NCI-H2107 (cell line): ENCODE data around the gene MRPS18B.

Source experiments
- DNase-seq: peaks from one replicate; lab custom pipeline; 2025; lab: John Stamatoyannopoulos, UW

Gene MRPS18B

DNA sequence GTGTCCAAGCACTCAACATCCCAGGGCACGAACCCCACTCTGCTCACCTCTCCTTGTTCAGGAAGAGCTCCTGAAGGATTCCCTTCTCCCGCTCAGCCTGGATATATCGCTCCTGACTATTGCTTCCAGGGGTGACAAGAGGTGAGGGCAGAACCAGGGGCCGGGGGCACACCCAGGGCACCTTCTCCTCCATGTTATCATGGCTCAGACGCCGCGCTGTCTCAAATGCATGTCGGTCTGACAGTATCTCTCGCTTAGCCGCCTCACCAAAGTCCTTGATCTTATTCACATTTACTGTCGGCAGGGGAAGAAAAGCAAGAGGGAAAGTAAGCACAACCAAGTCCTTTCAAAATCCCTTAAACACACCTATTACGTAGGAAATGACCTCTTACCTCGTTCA is 13.7 kb upstream of the MRPS18B start:
- DNase-seq = no peak

DNA sequence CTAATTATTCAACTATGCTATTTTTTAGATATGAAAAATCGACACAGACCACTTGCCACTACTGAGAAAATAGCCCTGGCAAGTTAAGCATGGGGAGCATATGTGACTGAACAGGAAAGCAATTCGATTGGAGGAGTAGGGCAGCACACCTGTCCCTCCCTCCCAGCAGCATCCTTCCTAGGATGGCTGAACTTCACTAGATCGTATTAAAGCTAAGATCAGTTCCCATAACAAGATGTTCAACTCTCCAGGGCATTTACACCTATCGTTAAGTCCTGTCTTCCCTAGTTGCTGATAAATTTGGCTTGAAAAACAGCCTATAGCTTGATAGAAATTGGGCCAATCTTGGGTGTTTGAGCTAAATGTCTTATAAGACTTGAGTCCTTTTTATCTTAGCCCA is 7.6 kb upstream of the MRPS18B start:
- DNase-seq = no peak

DNA sequence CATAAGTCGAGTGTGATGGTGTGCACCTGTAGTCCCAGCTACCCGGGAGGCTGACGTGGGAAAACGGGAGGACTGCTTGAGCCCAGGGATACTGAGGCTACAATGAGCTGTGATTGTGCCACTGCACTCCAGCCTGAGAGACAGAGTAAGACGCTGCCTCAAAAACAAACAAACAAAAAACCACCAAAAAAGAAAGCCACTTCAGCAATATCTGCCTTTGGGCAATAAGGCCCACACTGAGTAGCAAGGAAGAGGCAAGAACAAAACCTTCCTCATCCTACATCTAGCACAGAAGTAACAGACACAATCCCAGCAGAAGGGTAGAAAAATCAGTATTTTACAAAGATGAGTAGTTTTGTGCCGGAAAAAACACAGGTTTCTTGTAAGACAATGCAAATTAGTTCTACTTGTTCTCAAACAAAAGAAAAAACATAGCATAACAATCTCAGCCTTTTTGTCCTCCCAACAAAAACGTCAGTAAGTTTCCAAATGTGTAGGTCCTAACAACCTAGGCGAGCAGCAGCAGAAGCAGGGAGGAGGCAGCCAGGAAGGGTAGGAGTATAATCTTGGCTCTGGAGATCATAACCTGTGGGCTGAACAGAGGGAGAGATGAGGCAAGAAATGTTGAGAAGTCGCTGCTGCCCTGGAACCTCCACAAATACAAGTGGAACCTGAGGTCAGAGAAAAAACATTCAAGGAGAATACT is 6.3 kb upstream of the MRPS18B start:
- DNase-seq = no peak

GRCh38 chr6:30611856-30612194 is 5.8 kb upstream of the MRPS18B start:
- no peak for DNase-seq

DNA sequence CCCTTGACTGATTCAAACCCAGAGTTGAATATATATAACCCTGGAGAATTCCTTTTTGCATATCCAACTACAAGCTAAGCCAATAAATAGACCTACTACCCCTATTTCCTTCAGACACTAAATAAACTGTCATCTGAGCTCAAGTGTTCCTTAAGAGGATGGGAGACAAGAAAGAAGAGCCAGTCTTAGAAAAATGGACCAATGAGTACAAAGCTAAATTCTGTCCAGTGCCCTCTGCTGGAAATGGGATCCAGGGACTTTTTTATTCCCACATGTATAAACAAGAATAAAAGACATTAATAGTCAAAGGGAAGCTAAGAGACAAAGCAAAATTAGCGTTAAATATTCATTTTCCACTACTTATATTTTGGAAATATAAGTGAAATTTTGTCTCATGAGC is 5.4 kb upstream of the MRPS18B start:
- no peak for DNase-seq

DNA sequence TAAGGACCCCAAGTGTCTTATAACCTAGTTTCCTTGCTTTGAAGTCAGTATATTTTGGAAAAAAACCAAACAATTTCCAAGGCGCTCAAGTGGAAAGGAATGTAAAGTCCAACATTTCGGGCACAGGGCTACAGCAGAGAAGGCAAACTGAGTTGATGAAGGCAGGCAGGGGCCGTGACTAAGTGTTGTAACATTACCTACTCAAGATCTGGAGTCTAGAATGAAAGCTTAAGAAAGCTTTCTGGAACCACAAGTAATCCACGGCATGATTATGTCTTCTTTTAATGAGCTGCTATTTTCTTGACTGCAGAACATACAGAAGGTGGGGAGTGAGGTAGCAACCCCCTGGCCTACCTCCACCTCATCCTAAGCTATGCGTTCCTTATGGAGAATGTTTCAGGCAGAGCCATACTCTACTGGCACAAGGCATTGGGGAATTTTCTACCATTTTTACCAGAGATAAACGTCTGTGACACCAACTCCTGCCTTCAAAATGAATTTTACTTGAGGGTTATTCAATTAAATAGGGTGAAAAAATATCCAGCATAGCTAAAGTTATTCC is 4.9 kb upstream of the MRPS18B start:
- DNase-seq = no peak

GRCh38 chr6:30613251-30614043 is 4.2 kb upstream of the MRPS18B start:
- no peak for DNase-seq

DNA sequence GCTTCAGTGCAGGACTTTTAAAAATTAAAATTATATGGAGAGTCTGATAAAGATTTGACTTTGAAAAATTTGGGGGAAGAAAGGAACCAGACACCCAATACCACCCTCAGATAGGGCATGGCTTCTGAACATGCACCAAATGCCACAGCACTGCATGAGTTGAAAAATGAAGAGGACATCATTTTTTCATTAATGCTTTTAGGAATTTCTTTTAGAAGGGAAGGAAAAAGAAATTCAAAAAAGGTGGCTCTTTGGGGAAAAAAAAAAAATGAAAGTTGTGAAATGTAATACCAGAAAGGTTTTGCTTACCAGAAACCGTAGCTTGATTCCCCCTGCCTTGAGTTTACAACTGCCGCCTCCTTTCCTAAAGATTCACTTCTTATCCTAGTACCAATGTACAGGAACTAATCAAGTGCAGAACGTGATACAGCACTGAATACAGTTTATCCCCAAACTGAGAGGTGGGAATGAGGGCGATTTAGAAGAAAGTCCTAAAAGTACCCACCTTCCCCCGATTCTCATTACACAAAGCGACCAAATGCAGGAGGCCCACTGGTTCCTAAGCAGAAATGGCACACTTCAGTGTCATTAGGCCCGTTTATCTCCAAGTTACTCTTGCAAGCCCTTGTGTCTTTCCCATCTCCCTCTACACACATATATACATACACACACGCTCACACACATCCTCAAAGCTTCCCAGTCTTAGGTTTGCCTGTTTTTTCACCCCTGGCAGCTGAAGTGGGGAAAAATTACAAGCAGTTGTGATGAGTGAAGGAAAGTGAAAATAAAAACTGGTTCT is 3.4 kb upstream of the MRPS18B start:
- DNase-seq = no peak

DNA sequence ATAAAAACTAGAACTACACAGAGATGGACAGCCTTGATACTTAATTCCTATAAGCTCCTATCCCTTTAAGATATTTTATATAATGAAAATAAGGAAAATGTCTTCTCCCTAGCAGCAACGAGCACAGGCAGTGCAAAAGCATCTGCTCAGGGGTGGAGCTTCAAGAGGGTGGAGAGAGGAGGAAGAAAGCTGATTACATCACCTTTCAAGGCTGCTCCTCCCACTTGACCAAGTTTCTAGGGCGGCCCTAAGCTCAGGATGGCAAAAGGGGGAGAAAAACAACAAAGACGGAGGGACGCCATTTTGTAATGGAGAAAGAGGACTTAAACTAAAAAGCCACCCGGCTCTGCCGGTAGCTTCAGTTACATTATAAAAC is 2.8 kb upstream of the MRPS18B start:
- peak; percentile 75 for DNase-seq

- peak; percentile 14 for DNase-seq
These were observed 2.3 kb upstream of the MRPS18B start for GRCh38 chr6:30615219-30615957.

- no peak for DNase-seq
These were observed 1.5 kb upstream of the MRPS18B start for GRCh38 chr6:30615958-30616810.

- DNase-seq = peak; percentile 93
These were observed 652 bp upstream of the MRPS18B start, which contains the start of gene PPP1R10 for GRCh38 chr6:30616811-30617564. TSS of gene PPP1R10 (minus strand) at chr6:30617243. CDS start at chr6:30609944, 7,299 bp downstream.

GRCh38 chr6:30618270-30618797 is 694 bp downstream of the MRPS18B start:
- DNase-seq = no peak

GRCh38 chr6:30619561-30619960 is 1.9 kb downstream of the MRPS18B start:
- DNase-seq = no peak

- no peak for DNase-seq
These were observed 7.9 kb downstream of the MRPS18B start for GRCh38 chr6:30625511-30625910.

GRCh38 chr6:30626484-30627366 is 9.1 kb downstream of the MRPS18B start, which contains the start of gene ATAT1:
TSS of gene ATAT1 (plus strand) at chr6:30626874.
- DNase-seq = peak; percentile 21

GRCh38 chr6:30635834-30636233 is 18.2 kb downstream of the MRPS18B start:
- no peak for DNase-seq

DNA sequence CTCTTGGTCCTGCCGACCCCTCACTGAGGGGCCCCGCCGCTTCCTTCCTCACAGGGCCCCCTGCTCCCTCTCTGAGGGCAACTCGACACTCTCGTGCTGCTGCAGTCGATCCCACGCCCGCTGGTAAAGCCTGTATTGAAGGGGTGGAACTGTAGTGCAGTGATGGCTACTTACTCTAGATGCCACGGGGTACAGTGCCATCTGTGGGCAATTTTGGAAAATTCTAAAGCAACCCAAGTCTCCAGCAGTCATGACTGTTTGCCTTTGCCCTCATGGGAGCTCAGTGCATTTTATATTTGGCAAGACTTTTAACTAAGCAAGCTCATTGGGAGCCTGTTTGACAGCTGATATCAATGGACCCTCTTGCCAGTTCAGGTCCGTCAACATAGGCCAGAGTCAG is 22.8 kb downstream of the MRPS18B start:
- DNase-seq = no peak

DNA sequence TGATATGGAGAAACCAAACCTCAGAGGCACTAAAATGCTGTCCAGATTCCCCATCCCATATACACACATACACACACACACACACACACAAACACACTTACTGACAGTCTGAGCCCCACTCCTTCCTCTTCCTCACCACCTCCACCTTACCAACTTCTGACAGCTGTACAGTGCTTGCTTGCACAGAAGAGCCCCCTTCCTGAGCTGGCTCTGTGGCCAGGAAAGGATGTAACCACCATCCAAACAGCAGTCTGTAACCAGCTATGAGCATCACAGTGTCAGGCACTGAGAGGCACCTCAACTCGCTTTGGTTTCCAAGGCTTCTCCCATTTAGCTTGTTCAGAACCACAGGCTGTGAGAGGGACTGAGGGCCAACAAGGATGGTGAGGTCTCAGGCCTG is 23.4 kb downstream of the MRPS18B start:
- DNase-seq = no peak
